ENCODE results near the gene DNM3.
"Not testable (repeated sequence)": the region's sequence is repeated elsewhere in the genome, so short reads cannot be mapped to it uniquely, and the experiment has no call there.

DNM3 gene

DNA sequence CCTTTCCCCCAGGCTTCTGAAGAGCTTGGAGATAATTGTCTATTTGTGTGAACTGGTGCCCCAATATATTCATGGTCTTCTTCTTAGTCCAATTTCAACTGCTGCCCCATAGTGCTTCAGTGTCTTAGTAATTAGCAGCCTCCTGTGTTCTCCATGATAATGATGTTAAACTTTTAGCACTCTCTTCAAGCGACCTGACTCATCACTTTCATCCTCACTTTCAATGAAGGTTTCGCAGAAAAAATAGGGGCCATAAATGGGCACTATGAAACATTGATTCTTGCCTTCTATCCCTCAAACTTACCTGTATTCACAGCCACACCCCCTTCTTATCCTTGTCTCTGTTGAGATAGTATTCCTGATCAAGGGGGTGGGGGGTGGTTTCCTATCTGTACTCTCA is 210.6 kb downstream of the DNM3 start:
- no peak for DNase-seq

- peak; percentile 31 for DNase-seq
These were observed 212.9 kb downstream of the DNM3 start for GRCh38 chr1:172054172-172054571.

- DNase-seq: not testable (repeated sequence)
These were observed 214.6 kb downstream of the DNM3 start for GRCh38 chr1:172055816-172056419.

DNA sequence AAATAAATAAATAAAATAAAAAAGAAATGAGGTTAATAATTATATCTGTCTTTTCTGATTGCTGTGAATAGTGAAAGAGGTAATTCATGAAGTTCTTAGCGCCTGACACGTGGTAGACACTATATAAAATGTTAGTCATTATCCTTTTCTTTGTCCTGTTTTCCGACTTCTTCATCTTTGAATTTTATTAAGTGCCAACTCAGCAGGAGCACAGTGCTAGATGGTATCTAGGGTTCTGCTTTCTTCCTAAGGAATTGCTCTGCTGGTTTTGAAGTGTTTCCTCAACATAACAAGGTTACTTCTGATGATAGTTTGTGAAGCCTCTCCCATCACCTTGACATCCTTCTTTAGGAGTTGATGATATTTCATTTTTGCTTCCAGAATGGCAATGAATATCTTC is 227.0 kb downstream of the DNM3 start:
- no peak for DNase-seq

DNA sequence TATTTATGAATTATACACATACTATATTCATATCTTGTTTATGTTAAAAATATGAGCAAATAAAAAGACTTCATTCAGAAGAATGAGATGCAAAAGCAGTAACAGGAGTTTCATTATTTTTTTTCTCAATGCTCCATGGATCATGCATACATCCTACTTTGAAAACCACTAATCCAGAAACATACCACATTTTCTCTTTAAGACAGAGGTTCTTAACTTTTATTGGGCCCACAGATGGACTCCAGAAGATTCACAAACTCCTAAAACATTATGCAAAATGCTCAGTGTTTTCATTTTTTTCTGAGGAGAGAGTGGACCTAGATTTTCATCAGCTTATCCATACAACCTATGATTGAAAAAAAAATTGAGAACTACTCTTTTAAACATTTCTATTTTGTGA is 227.8 kb downstream of the DNM3 start:
- DNase-seq: no peak

DNA sequence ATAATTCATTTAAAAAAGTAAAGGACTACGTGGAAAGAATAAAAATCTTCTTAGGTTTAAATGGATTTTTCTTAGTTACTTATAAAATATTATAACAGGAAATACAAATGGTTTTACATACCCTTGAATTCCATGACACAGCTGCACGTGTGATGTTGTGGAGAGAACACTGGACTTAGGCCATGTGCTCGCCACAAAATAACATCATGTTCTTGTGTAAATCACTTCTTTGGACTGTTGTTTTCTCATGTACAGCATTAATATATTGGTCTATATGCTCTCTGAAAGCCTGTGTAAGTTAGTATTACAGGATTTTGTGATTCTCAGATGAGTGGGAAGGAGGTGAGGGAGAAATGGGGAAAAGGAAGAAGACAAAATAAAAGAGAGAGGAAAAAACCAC is 228.2 kb downstream of the DNM3 start:
- no peak for DNase-seq

DNA sequence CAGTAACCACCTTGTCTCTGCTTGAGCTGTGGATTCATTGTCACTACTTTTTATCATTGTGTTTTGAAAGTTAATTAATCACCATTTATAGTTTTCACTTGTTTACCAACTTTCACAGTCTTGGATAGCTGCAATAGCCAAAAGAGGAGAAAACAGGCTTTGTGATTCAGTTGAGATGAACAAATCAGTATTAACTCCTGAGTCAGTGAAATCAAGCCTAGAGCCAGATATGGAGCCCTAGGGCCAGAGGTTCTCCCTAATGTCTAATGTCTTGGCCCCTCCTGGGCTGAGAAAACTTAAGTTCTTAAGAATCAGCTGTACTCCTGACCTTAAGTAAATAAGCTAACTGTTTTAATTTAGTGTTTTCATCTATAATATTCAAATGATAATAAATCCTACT is 228.8 kb downstream of the DNM3 start:
- no peak for DNase-seq

DNA sequence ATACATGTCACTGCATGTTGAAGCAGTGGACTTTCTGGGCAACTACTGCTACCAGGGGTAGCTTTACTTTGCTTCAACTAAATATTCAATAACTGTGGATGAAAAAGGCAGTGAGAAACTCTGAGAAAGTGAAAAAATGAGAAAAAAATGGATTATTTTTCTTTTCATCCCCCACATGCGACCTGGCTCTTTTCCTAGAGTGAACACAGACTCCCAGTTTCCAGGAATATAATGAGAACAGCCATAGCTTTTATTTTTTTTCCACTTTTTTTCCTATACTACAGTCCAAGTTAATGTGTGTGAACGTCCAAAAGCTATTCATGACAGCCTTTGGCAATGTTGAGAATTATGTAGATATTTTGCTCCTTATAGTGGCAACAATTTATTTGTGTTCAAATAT is 230.4 kb downstream of the DNM3 start:
- no peak for DNase-seq

DNA sequence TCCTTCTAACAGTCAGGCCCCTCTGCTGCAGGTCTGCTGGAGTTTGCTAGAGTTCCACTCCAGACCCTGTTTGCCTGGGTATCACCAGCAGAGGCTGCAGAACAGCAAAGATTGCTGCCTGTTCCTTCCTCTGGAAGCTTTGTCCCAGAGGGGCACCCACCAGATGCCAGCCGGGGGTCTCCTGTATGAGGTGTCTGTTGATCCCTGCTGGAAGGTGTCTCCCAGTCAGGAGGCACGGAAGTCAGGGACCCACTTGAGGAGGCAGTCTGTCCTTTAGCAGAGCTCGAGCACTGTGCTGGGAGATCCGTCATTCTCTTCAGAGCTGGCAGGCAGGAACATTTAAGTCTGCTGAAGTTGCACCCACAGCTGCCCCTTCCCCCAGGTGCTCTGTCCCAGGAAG is 238.6 kb downstream of the DNM3 start:
- DNase-seq: not testable (repeated sequence)

- no peak for DNase-seq
These were observed 241.9 kb downstream of the DNM3 start for GRCh38 chr1:172083191-172083590.

- DNase-seq: no peak
These were observed 243.6 kb downstream of the DNM3 start for GRCh38 chr1:172084876-172085275.

DNA sequence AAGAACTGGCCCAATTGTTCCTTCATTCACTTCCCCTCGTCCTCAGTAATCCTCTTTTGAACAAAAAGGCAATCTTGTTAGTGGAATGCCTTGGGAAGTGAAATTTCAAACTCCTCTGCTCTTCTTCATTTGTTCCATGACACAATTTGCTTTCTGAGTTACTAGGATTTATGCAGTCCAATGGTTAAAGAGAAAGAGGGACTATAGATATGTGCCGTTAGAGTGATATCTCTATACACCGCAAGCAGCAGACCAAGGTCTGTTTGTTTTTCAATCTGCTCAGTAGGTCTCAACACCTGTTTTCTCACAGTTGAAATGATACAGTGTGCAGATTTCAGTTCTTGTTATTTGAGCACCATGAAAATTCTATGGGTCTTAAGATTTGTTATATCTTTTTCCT is 244.0 kb downstream of the DNM3 start:
- DNase-seq: no peak

DNA sequence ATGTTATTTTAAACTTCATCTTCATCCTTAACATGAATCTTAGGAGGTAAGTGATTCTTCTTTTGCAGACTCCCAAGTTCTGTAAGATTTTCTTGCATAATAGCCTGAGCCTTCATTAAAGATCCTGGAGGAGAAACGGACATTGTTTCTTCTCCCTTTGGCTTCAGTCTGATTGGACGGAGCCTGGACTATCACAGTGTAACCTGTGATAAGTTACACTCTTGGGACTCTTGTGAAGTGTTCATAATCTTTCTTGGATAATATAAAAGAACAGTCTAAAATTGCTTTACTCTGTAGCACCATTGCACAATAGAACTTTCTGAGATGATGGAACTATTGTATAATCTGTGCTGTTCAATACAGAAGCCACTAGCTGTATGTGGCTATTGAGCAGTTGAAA is 244.8 kb downstream of the DNM3 start:
- no peak for DNase-seq

DNA sequence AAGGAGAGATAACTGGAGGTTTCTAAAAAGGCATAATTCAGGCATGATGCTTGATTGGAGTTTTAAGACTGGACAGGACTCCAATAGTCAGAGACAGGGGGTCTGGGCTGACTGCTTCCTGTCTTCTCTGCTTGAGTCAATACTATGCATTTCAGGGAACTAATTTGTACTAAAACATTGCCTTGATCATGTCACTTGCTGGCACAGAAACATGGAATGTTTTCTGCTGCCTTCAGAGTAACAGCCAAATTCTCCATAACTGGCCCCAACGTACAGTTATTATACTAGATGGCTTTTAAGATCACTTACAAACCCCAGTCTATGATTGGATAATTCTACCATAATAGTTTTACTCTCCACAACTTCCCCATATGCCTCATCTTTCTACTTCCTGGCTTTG is 247.0 kb downstream of the DNM3 start:
- DNase-seq: no peak

DNA sequence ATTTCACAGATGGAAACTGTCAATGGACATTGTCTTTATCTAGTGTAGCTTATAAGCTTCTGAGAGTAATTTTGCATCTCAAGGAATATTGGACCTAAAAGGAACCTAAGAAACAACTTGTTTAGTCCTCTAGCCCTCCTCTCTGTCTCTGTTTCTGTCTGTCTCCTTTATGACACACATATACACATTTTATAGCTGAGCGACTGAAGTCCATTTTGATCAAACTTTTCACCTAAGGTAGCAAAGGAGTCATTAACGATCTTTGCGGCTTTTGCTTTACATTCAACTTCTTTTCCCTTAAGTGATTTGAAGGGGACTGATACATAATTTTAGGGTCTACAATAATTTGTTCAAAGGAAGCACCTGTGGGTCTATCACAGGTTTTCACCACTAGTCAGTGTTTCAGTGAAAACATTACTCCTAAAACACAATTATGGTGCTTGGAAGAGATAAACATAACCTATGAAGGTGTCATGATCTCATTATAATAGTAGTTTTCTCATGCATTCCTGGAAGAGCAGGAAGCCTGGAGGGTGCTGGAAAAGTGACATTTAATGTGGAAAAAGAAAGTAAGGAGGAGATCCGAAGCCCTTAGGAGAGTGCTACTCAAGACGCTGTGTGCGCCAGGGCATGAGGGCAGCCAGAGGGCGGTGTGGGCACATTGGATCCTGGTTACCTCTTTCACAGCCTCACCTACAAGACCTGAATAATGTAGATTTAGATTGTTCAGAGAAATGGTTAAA is 248.6 kb downstream of the DNM3 start:
- peak; percentile 1 for DNase-seq

GRCh38 chr1:172090511-172090817 is 249.2 kb downstream of the DNM3 start:
- no peak for DNase-seq

GRCh38 chr1:172095846-172096245 is 254.5 kb downstream of the DNM3 start:
- DNase-seq: no peak

GRCh38 chr1:172105230-172105629 is 263.9 kb downstream of the DNM3 start:
- no peak for DNase-seq

DNA sequence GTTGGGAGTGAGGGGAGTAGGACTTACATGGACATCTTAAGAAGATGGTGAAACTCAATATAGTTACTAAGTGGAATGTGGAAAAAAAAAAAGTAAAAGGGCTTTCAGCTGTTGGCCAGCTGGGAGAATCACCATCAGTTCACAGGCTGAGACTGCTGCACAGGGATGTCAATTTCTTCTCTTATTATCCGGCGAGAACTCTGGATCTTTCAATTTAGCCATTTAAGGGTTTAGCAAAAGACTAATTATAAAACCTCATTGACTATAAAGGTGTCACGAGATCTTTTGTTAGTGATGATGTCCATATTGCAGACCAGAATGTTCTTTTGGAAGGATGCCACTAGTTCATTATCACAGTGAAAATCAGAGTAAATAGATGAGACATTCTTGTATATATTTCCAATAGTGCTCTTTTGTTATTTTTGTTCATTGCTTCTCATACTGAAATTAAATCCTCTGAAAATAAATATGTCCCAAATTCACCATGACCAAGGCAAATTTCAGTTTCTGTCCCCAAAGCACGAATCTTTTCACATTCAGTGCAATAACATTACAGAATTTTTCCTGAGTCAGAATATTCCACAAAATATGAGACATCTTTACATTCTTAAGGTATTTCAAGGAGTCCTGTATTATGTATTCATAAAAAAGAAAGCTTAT is 266.1 kb downstream of the DNM3 start:
- DNase-seq: no peak

DNA sequence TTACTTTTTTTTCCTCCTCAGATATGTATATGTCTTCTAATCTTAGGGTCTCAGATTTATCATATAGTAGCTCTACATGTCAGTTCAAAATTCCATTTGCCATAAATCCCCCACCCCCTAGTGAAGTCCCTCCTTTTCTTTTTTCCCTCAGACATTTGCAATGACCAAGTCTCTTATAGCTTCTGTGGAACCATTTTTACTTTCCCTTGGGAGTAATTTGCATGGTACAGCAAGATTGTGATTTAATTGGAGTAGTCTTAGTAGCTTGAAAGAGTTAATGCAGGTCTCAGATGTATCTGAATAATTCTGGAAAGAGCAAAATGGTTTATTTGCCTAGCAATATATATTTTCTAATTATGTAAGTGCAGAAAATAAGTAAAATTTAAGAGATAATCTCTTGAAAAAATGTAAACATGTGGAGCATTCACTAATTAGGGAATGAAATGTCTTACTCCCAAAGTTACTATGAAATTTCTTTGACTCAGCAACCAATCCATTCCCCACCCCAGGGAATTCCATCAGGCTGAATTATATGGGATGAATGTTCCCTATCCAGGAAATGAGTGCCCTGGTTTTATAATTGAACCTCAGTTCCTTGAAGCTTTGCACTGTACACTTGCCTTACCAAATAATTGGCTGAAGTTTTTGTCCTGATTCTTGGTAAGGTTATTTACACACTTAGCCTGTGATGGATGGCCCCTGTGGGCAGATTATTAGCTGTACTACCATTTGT is 267.0 kb downstream of the DNM3 start:
- DNase-seq: no peak

- DNase-seq: no peak
These were observed 268.1 kb downstream of the DNM3 start for GRCh38 chr1:172109359-172109758.

DNA sequence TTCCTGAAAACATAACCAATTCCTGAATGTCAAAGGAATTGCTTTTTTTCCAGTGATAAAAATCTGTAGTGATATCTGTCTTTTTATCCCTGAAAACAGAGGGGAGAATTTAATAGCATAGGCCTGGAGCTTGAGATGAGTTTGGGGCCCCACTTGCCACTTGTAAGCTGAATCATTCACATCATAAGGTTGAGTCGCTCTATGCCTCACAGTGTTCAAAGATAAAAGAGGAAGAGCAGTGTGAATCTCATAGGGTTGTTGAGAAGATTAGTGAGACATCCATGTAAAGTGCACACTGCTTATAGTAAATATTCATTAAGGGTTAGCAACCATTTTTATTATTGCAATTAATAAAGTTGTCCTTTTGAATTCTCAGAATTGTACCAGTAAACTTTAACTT is 271.3 kb downstream of the DNM3 start:
- no peak for DNase-seq

GRCh38 chr1:172117800-172118199 is 276.5 kb downstream of the DNM3 start:
- DNase-seq: no peak

DNA sequence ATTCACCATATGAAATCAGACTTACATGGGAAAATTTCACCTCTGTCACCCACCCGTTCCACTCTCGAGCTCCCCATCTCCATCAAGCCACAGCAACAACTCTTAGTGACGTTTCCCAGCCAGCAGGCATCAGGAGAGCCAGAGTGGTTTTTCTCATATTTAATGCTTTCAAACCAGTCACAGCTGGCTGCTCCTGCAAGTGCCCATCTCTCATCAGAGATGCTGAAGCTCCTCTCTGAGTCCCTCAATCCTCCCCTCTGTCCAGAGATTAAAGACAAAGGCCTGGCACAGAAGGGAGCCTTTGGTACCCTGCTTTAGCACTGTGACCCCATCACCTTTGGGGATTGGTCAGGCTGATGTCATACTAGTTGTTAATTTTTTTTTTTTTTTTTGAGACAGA is 277.3 kb downstream of the DNM3 start:
- no peak for DNase-seq
